GM19193 (cell line): Measurements from ENCODE around the gene MAP3K21.

ENCODE experiments used
- POLR2A ChIP-seq: IDR thresholded peaks from 4 replicates; pipeline ENCODE4 v1.6.1; 2011; ENCODE audit not compliant: insufficient read depth, insufficient read length; ENCODE audit errors: extremely low read depth

The MAP3K21 gene

GRCh38 chr1:233383984-233384383 lies 56.5 kb downstream of the MAP3K21 start:
- TF ChIP-seq POLR2A = no peak

GRCh38 chr1:233386336-233386735 lies 58.8 kb downstream of the MAP3K21 start:
- no peak for TF ChIP-seq POLR2A

GRCh38 chr1:233387585-233387984 lies 60.1 kb downstream of the MAP3K21 start:
- TF ChIP-seq POLR2A = no peak

GRCh38 chr1:233389169-233389568 lies 61.6 kb downstream of the MAP3K21 start:
- TF ChIP-seq POLR2A = no peak

GRCh38 chr1:233389893-233390292 lies 62.4 kb downstream of the MAP3K21 start:
- TF ChIP-seq POLR2A = no peak

- no peak for TF ChIP-seq POLR2A
Observed at GRCh38 chr1:233390842-233391737, 63.6 kb downstream of the MAP3K21 start.

GRCh38 chr1:233393084-233393840 lies 65.7 kb downstream of the MAP3K21 start:
- TF ChIP-seq POLR2A = no peak

GRCh38 chr1:233393926-233394680 lies 66.6 kb downstream of the MAP3K21 start:
- TF ChIP-seq POLR2A = no peak

GRCh38 chr1:233394860-233395717 lies 67.6 kb downstream of the MAP3K21 start:
- TF ChIP-seq POLR2A = no peak

- no peak for TF ChIP-seq POLR2A
Observed at GRCh38 chr1:233395863-233396646, 68.5 kb downstream of the MAP3K21 start.

- no peak for TF ChIP-seq POLR2A
Observed at GRCh38 chr1:233406339-233406960, 78.9 kb downstream of the MAP3K21 start.

GRCh38 chr1:233406994-233407631 lies 79.6 kb downstream of the MAP3K21 start:
- TF ChIP-seq POLR2A = no peak
